Erythroblast (primary cell): Measurements from ENCODE around the gene ATP6V0B.

Experiments
- GATA1 ChIP-seq: IDR thresholded peaks from 2 replicates; pipeline ENCODE4 v1.6.1; 2011; ENCODE audit warnings: low read depth, mild to moderate bottlenecking, control low read depth, low read length, moderate library complexity
- POLR2A ChIP-seq: IDR thresholded peaks from 2 replicates; pipeline ENCODE4 v1.6.1; 2011; ENCODE audit warnings: mild to moderate bottlenecking, low read length

- TF ChIP-seq POLR2A (no peak), GATA1 (no peak)
Measured at GRCh38 chr1:43937179-43937865, 37.4 kb upstream of the ATP6V0B start.
